ENCODE results near the gene ANKS1A.

DNA sequence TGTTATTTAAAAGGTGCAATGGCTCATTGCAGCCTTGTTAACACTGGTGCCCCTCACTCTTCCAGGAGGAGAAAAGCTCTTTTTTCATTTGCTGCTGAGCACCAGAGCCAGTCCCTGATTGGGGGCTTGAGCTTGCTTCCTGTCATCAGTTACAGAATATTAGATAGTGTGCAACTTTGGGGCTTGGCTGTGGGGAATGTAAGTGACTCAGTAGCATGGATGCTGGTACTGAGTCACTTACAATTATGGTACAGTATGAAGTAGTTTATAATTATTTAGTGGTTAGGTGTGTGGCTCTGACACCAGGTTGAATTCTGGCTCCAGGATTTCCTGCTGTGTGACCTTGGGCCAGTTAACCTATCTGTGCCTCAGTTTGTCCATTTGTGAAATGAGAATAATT lies 37.6 kb downstream of the ANKS1A start:
- TF ChIP-seq, protein P1, sequence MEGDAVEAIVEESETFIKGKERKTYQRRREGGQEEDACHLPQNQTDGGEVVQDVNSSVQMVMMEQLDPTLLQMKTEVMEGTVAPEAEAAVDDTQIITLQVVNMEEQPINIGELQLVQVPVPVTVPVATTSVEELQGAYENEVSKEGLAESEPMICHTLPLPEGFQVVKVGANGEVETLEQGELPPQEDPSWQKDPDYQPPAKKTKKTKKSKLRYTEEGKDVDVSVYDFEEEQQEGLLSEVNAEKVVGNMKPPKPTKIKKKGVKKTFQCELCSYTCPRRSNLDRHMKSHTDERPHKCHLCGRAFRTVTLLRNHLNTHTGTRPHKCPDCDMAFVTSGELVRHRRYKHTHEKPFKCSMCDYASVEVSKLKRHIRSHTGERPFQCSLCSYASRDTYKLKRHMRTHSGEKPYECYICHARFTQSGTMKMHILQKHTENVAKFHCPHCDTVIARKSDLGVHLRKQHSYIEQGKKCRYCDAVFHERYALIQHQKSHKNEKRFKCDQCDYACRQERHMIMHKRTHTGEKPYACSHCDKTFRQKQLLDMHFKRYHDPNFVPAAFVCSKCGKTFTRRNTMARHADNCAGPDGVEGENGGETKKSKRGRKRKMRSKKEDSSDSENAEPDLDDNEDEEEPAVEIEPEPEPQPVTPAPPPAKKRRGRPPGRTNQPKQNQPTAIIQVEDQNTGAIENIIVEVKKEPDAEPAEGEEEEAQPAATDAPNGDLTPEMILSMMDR (IDR thresholded peaks at IDR 0.05), result no peak
- no peak for TF ChIP-seq POLR2A (IDR thresholded peaks at IDR 0.05)

All from right lobe of liver (tissue), 4 donors.